ENCODE measurements around the gene SULT4A1. TPM values are rescaled to one million over a fixed set of nuclear protein-coding genes. Genes with fewer than 3 reads are reported as not detected.

SULT4A1 gene
- total and polyA plus RNA-seq, 2 donors (not counting 1 experiment from before 2014, with no cell fraction given), result not detected

GRCh38 chr22:43789452-43789851 is 72.9 kb downstream of the SULT4A1 start:
- Histone ChIP-seq H3K27ac (ENCODE audit: low read length in 2 of 2) (no peak overlapping the region), H4K20me1 (ENCODE audit: control insufficient read depth, insufficient read depth, low read length, poor library complexity, severe bottlenecking) (no peaks in the 10 kb centered on the region), H3K4me2 (replicated peaks; ENCODE audit: low read depth, low read length, poor library complexity, severe bottlenecking) (no peak overlapping the region), H3K9ac (ENCODE audit: low read length) (no peak overlapping the region), H3K79me2 (ENCODE audit: control insufficient read depth, insufficient read depth, low read length) (no peaks in the 10 kb centered on the region), H3K4me3 (ENCODE audit: control extremely low read depth in 1 of 5, extremely low read depth in 1 of 5, insufficient read depth in 1 of 5, low read depth in 2 of 5, low read length in 4 of 5) (no peak overlapping the region), H3K36me3 (replicated peaks in 1 of 2; ENCODE audit: control extremely low read depth in 1 of 2, control insufficient read depth in 1 of 2, extremely low read depth in 1 of 2, insufficient read depth in 2 of 2, low read length in 1 of 2) (no peaks in the 10 kb centered on the region), H2AFZ (ENCODE audit: insufficient read depth, low read depth, low read length, poor library complexity, severe bottlenecking) (no peak overlapping the region), H3K4me1 (ENCODE audit: control insufficient read depth in 2 of 2, insufficient read depth in 2 of 2, low read length in 2 of 2) (no peaks in the 10 kb centered on the region), H3K27me3 (replicated peaks in 1 of 4; ENCODE audit: control extremely low read depth in 1 of 4, control insufficient read depth in 3 of 4, insufficient read depth in 4 of 4, low read length in 3 of 4) (peaks cover 0 to 5% (median 0%) of the 10 kb centered on the region in 4 experiments), H3K9me3 (ENCODE audit: control extremely low read depth in 1 of 3, control insufficient read depth in 2 of 3, insufficient read depth in 1 of 3, low read length in 2 of 3) (no peaks in the 10 kb centered on the region)
- 97% methylated on average over 6 of the region's 7 CpGs for WGBS (ENCODE audit: insufficient coverage)
- no peaks in the 10 kb centered on the region for H3K4me1 Mint-ChIP-seq
- CTCF ChIA-PET, result no interaction called here
- no peak for ATAC-seq (ENCODE audit: low read depth)
- H3K4me3 Mint-ChIP-seq, result no peak overlapping the region
- POLR2A ChIA-PET, result no interaction called here
- H3K27me3 Mint-ChIP-seq, result peaks cover 16% of the 10 kb centered on the region
- no peak for DNase-seq
- TF ChIP-seq EZH2 (IDR thresholded peaks at IDR 0.05; ENCODE audit: borderline replicate concordance, insufficient read depth, low read depth, low read length, poor library complexity, severe bottlenecking) (no peak), CTCF (IDR thresholded peaks at IDR 0.05) (no peak)
- peaks cover 3% of the 10 kb centered on the region for H3K9me3 Mint-ChIP-seq (ENCODE audit: insufficient read depth)
- intact Hi-C loops (cut with micrococcal nuclease), result no loop called here
- H3K27ac Mint-ChIP-seq, result no peak overlapping the region

GRCh38 chr22:43783777-43784176 is 78.5 kb downstream of the SULT4A1 start:
- no peaks in the 10 kb centered on the region for H3K79me2 ChIP-seq (ENCODE audit: control insufficient read depth, insufficient read depth, low read length)
- ATAC-seq (ENCODE audit: low read depth) (no peak), DNase-seq (no peak)
- intact Hi-C loops (cut with micrococcal nuclease), result no loop called here
- H3K9me3 Mint-ChIP-seq (ENCODE audit: insufficient read depth), result peaks cover 3% of the 10 kb centered on the region
- H3K27ac Mint-ChIP-seq, result no peak overlapping the region
- H3K4me3 Mint-ChIP-seq, result no peak overlapping the region
- no CpG with 5 or more reads among the region's 2 CpGs for WGBS (ENCODE audit: insufficient coverage)
- H3K27me3 ChIP-seq (replicated peaks in 1 of 4; ENCODE audit: control extremely low read depth in 1 of 4, control insufficient read depth in 3 of 4, insufficient read depth in 4 of 4, low read length in 3 of 4), result no peaks in the 10 kb centered on the region
- POLR2A ChIA-PET, result no interaction called here
- H3K27me3 Mint-ChIP-seq, result peaks cover 43% of the 10 kb centered on the region
- no peak overlapping the region for H3K27ac ChIP-seq (ENCODE audit: low read length in 2 of 2)
- no peaks in the 10 kb centered on the region for H3K9me3 ChIP-seq (ENCODE audit: control extremely low read depth in 1 of 3, control insufficient read depth in 2 of 3, insufficient read depth in 1 of 3, low read length in 2 of 3)
- H3K4me2 ChIP-seq (replicated peaks; ENCODE audit: low read depth, low read length, poor library complexity, severe bottlenecking), result no peak overlapping the region
- no peak overlapping the region for H3K4me3 ChIP-seq (ENCODE audit: control extremely low read depth in 1 of 5, extremely low read depth in 1 of 5, insufficient read depth in 1 of 5, low read depth in 2 of 5, low read length in 4 of 5)
- CTCF ChIA-PET, result no interaction called here
- H3K36me3 ChIP-seq (replicated peaks in 1 of 2; ENCODE audit: control extremely low read depth in 1 of 2, control insufficient read depth in 1 of 2, extremely low read depth in 1 of 2, insufficient read depth in 2 of 2, low read length in 1 of 2), result no peaks in the 10 kb centered on the region
- H2AFZ ChIP-seq (ENCODE audit: insufficient read depth, low read depth, low read length, poor library complexity, severe bottlenecking), result no peak overlapping the region
- H3K9ac ChIP-seq (ENCODE audit: low read length), result no peak overlapping the region
- no peaks in the 10 kb centered on the region for H4K20me1 ChIP-seq (ENCODE audit: control insufficient read depth, insufficient read depth, low read length, poor library complexity, severe bottlenecking)
- no peaks in the 10 kb centered on the region for H3K4me1 ChIP-seq (ENCODE audit: control insufficient read depth in 2 of 2, insufficient read depth in 2 of 2, low read length in 2 of 2)
- no peaks in the 10 kb centered on the region for H3K4me1 Mint-ChIP-seq
- no peak for TF ChIP-seq EZH2 (IDR thresholded peaks at IDR 0.05; ENCODE audit: borderline replicate concordance, insufficient read depth, low read depth, low read length, poor library complexity, severe bottlenecking)
- TF ChIP-seq CTCF (IDR thresholded peaks at IDR 0.05), result no peak

All from B cell (primary cell).